Measurements from ENCODE around the gene VSTM4.

The VSTM4 gene

GRCh38 chr10:49120911-49121310, 5.6 kb upstream of the VSTM4 start:
- ChIA-PET POLR2A (interaction anchor here (0.6 kb wide), 1 partner anchor 87 kb away, joined by 3 read pairs; no protein-coding TSS in a partner anchor), CTCF (interaction anchor here (0.9 kb wide), 1 partner anchor 86 kb away, joined by 3 read pairs; no protein-coding TSS in a partner anchor)
- no peak for DNase-seq (ENCODE audit: extremely low spot score)
- no peak for TF ChIP-seq CTCF (IDR thresholded peaks at IDR 0.05; ENCODE audit: control extremely low read depth, extremely low read depth, low read depth, missing control alignments)

GRCh38 chr10:49119746-49120145, 4.4 kb upstream of the VSTM4 start:
- no peak for TF ChIP-seq CTCF (IDR thresholded peaks at IDR 0.05; ENCODE audit: control extremely low read depth, extremely low read depth, low read depth, missing control alignments)
- POLR2A ChIA-PET = no interaction called here
- no peak for DNase-seq (ENCODE audit: extremely low spot score)
- CTCF ChIA-PET = no interaction called here

GRCh38 chr10:49118430-49119074, 3.2 kb upstream of the VSTM4 start:
- CTCF ChIA-PET = interaction anchor here (1.2 kb wide), 1 partner anchor 23 kb away, joined by 3 read pairs; no protein-coding TSS in a partner anchor
- POLR2A ChIA-PET = no interaction called here
- no peak for DNase-seq (ENCODE audit: extremely low spot score)
- TF ChIP-seq CTCF (IDR thresholded peaks at IDR 0.05; ENCODE audit: control extremely low read depth, extremely low read depth, low read depth, missing control alignments) = no peak

GRCh38 chr10:49117376-49118070, 2.2 kb upstream of the VSTM4 start:
- no peak for TF ChIP-seq CTCF (IDR thresholded peaks at IDR 0.05; ENCODE audit: control extremely low read depth, extremely low read depth, low read depth, missing control alignments)
- CTCF ChIA-PET = interaction anchor here (0.9 to 1.2 kb wide), 2 partner anchors 24 to 155 kb away, joined by 3 read pairs; no protein-coding TSS in a partner anchor
- POLR2A ChIA-PET = no interaction called here
- no peak for DNase-seq (ENCODE audit: extremely low spot score)

- CTCF ChIA-PET = interaction anchor here (0.9 kb wide), 1 partner anchor 156 kb away, joined by 3 read pairs; no protein-coding TSS in a partner anchor
- DNase-seq (ENCODE audit: extremely low spot score) = no peak
- no peak for TF ChIP-seq CTCF (IDR thresholded peaks at IDR 0.05; ENCODE audit: control extremely low read depth, extremely low read depth, low read depth, missing control alignments)
- POLR2A ChIA-PET = no interaction called here
Measured at GRCh38 chr10:49116509-49117375, 1.4 kb upstream of the VSTM4 start.

GRCh38 chr10:49115796-49116508, 630 bp upstream of the VSTM4 start:
- TF ChIP-seq CTCF (IDR thresholded peaks at IDR 0.05; ENCODE audit: control extremely low read depth, extremely low read depth, low read depth, missing control alignments) = no peak
- POLR2A ChIA-PET = no interaction called here
- DNase-seq (ENCODE audit: extremely low spot score) = no peak
- CTCF ChIA-PET = no interaction called here

Data from GM10248 (cell line).